ENCODE measurements around the gene JAZF1. TPM values are rescaled to one million over a fixed set of nuclear protein-coding genes. Genes with fewer than 3 reads are reported as not detected.

Gene JAZF1
- polyA plus RNA-seq, 1 experiment: 11.6 TPM

- no peak for DNase-seq (ENCODE audit: low read depth)
- Histone ChIP-seq H3K27me3 (ENCODE audit: control insufficient read depth, insufficient read depth, low read length) (no peaks in the 10 kb centered on the region), H3K4me3 (ENCODE audit: low read depth, low read length) (no peak overlapping the region), H3K36me3 (ENCODE audit: control insufficient read depth, insufficient read depth, low read length) (no peaks in the 10 kb centered on the region)
- ChIA-PET POLR2A (no interaction called here), CTCF (interaction anchor here (0.9 to 1.1 kb wide), 2 partner anchors 50 to 67 kb away, joined by 3 read pairs; no protein-coding TSS in a partner anchor)
- TF ChIP-seq, protein P1, sequence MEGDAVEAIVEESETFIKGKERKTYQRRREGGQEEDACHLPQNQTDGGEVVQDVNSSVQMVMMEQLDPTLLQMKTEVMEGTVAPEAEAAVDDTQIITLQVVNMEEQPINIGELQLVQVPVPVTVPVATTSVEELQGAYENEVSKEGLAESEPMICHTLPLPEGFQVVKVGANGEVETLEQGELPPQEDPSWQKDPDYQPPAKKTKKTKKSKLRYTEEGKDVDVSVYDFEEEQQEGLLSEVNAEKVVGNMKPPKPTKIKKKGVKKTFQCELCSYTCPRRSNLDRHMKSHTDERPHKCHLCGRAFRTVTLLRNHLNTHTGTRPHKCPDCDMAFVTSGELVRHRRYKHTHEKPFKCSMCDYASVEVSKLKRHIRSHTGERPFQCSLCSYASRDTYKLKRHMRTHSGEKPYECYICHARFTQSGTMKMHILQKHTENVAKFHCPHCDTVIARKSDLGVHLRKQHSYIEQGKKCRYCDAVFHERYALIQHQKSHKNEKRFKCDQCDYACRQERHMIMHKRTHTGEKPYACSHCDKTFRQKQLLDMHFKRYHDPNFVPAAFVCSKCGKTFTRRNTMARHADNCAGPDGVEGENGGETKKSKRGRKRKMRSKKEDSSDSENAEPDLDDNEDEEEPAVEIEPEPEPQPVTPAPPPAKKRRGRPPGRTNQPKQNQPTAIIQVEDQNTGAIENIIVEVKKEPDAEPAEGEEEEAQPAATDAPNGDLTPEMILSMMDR (IDR thresholded peaks at IDR 0.05; ENCODE audit: insufficient read depth, low read depth, low read length): no peak
These were observed 227.9 kb downstream of the JAZF1 start for GRCh38 chr7:27952456-27953285.

DNA sequence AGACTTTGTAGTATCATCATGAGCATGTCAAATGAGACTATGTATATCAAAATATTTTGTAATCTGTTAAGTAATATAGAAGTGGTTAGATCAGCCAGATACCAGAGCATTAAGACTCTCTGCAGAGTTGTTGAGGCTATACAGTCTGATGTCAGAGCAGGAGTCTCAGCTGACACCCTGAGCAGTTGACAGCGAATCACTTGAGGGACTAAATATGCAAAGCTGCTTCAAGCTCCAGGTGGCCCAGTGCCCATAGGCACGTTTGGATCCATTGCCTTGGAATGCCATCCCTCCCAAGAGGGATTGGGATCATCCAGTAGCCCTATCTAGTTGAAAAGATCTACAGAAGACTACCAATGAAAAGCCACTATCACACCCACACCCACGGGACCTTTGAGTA, 230.5 kb downstream of the JAZF1 start:
- Histone ChIP-seq H3K27me3 (ENCODE audit: control insufficient read depth, insufficient read depth, low read length) (no peaks in the 10 kb centered on the region), H3K36me3 (ENCODE audit: control insufficient read depth, insufficient read depth, low read length) (no peaks in the 10 kb centered on the region), H3K4me3 (ENCODE audit: low read depth, low read length) (no peak overlapping the region)
- ChIA-PET POLR2A (no interaction called here), CTCF (interaction anchor here (0.8 kb wide), 1 partner anchor 251 kb away, joined by 3 read pairs; no protein-coding TSS in a partner anchor)
- DNase-seq (ENCODE audit: low read depth): no peak
- TF ChIP-seq, protein P1 (IDR thresholded peaks at IDR 0.05; ENCODE audit: insufficient read depth, low read depth, low read length): no peak

GRCh38 chr7:27948861-27949260, 231.7 kb downstream of the JAZF1 start:
- H3K36me3 ChIP-seq (ENCODE audit: control insufficient read depth, insufficient read depth, low read length): no peaks in the 10 kb centered on the region
- ChIA-PET POLR2A (no interaction called here), CTCF (no interaction called here)
- TF ChIP-seq, protein P1 (IDR thresholded peaks at IDR 0.05; ENCODE audit: insufficient read depth, low read depth, low read length): no peak
- no peak for DNase-seq (ENCODE audit: low read depth)
- H3K4me3 ChIP-seq (ENCODE audit: low read depth, low read length): no peak overlapping the region
- H3K27me3 ChIP-seq (ENCODE audit: control insufficient read depth, insufficient read depth, low read length): no peaks in the 10 kb centered on the region

DNA sequence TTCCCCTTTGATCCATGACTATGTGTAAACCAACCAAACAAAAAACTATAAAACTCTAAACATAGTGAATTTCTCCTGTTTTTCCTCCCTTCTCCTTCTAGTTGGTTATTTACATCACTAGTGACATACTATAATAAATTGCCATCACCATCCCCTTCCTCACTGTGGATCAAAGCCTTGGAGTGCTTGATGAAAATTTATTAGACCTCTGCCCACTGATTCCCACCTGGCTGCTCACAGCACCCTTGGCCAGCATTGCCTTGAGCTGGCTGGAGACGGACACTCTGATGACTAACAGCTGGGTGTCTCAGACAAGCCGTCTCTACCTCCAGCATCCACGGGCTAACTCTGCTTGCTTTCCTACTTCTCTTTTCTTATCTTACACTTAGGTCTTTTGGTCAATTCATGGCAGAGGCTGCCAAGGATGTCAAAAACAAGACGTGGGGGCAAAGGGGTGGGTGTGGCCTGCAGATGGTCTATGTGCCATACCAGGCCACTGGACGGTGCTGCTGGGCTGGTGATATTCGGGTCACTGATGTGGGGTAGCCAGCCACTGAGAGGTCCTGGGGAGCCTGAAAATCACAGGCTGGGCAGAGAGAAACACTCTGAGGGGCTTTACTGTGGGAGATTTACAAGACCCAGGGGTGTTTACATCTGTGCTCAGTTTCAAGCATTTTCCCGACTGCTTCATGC, 232.9 kb downstream of the JAZF1 start:
- ChIA-PET POLR2A (no interaction called here), CTCF (interaction anchor here (1.2 kb wide), 1 partner anchor 20 kb away, joined by 3 read pairs; no protein-coding TSS in a partner anchor)
- no peak for DNase-seq (ENCODE audit: low read depth)
- Histone ChIP-seq H3K27me3 (ENCODE audit: control insufficient read depth, insufficient read depth, low read length) (no peaks in the 10 kb centered on the region), H3K36me3 (ENCODE audit: control insufficient read depth, insufficient read depth, low read length) (no peaks in the 10 kb centered on the region), H3K4me3 (ENCODE audit: low read depth, low read length) (no peak overlapping the region)
- TF ChIP-seq, protein P1 (IDR thresholded peaks at IDR 0.05; ENCODE audit: insufficient read depth, low read depth, low read length): no peak

- no peak for DNase-seq (ENCODE audit: low read depth)
- POLR2A ChIA-PET: no interaction called here
- TF ChIP-seq, protein P1 (IDR thresholded peaks at IDR 0.05; ENCODE audit: insufficient read depth, low read depth, low read length): no peak
- no peak overlapping the region for H3K4me3 ChIP-seq (ENCODE audit: low read depth, low read length)
- CTCF ChIA-PET: no interaction called here
- H3K27me3 ChIP-seq (ENCODE audit: control insufficient read depth, insufficient read depth, low read length): no peaks in the 10 kb centered on the region
- H3K36me3 ChIP-seq (ENCODE audit: control insufficient read depth, insufficient read depth, low read length): no peaks in the 10 kb centered on the region
These were observed 234.2 kb downstream of the JAZF1 start for GRCh38 chr7:27946351-27946750.

All from BJ (cell line).